HG03064 (cell line): ENCODE data around the gene CHRNA4.

Source experiments
- ATAC-seq: cut with Tn5 transposase; IDR thresholded peaks from one replicate; pipeline ENCODE4 v1.9.1; 2021; ENCODE audit warnings: low read depth; ENCODE audit not compliant: unreplicated experiment

Gene CHRNA4

GRCh38 chr20:63360850-63361518, at the start of gene CHRNA4:
Gene CHRNA4, minus strand, starts transcription at chr20:63361349. Its CDS starts 184 bp downstream, at chr20:63361165.
- no peak for ATAC-seq

- ATAC-seq: no peak
These were observed 48.8 kb upstream of the CHRNA4 start for GRCh38 chr20:63409834-63410435.

GRCh38 chr20:63409066-63409833, 48.1 kb upstream of the CHRNA4 start:
- ATAC-seq: no peak

GRCh38 chr20:63408684-63409046, 47.5 kb upstream of the CHRNA4 start:
- no peak for ATAC-seq

- ATAC-seq: no peak
These were observed 47.0 kb upstream of the CHRNA4 start for GRCh38 chr20:63407928-63408683.

- ATAC-seq: no peak
These were observed 45.6 kb upstream of the CHRNA4 start for GRCh38 chr20:63406617-63407245.

- ATAC-seq: no peak
These were observed 44.9 kb upstream of the CHRNA4 start for GRCh38 chr20:63406011-63406410.

GRCh38 chr20:63405102-63405730, 44.1 kb upstream of the CHRNA4 start:
- no peak for ATAC-seq

- no peak for ATAC-seq
These were observed 43.3 kb upstream of the CHRNA4 start for GRCh38 chr20:63404129-63405085.

GRCh38 chr20:63403403-63404105, 42.4 kb upstream of the CHRNA4 start:
- no peak for ATAC-seq

GRCh38 chr20:63402860-63403220, 41.7 kb upstream of the CHRNA4 start:
- ATAC-seq: no peak

- ATAC-seq: no peak
These were observed 41.2 kb upstream of the CHRNA4 start for GRCh38 chr20:63402181-63402859.

GRCh38 chr20:63401384-63402110, 40.4 kb upstream of the CHRNA4 start:
- ATAC-seq: no peak

- no peak for ATAC-seq
These were observed 39.5 kb upstream of the CHRNA4 start for GRCh38 chr20:63400486-63401210.

GRCh38 chr20:63399596-63400375, 38.6 kb upstream of the CHRNA4 start:
- no peak for ATAC-seq
